Measurements from ENCODE around the gene TMEM116.
"Not testable (repeated sequence)": the region's sequence is repeated elsewhere in the genome, so short reads cannot be mapped to it uniquely, and the experiment has no call there.

TMEM116 gene

DNA sequence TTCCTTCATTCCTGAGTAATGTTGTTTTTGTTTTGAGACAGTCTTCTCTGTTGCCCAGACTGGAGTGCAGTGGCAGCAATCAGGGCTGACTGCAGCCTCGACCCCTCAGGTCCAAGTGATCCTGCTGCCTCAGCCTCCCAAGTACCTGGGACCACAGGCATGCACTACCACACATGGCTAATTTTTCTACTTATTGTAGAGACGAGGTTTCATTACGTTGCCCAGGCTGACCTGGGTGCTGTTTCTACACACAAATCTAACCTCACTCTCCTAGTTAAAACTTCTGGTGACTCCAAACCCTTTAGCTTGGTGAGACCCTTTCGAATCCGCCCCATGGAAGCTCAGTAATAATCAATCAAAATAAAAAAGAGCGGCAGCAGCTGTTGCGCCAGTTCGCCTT is 1.3 kb downstream of the TMEM116 start:
- TF ChIP-seq EZH2phosphoT487 (IDR thresholded peaks at IDR 0.05; ENCODE audit: low read depth): no peak
- TF ChIP-seq, protein P1, sequence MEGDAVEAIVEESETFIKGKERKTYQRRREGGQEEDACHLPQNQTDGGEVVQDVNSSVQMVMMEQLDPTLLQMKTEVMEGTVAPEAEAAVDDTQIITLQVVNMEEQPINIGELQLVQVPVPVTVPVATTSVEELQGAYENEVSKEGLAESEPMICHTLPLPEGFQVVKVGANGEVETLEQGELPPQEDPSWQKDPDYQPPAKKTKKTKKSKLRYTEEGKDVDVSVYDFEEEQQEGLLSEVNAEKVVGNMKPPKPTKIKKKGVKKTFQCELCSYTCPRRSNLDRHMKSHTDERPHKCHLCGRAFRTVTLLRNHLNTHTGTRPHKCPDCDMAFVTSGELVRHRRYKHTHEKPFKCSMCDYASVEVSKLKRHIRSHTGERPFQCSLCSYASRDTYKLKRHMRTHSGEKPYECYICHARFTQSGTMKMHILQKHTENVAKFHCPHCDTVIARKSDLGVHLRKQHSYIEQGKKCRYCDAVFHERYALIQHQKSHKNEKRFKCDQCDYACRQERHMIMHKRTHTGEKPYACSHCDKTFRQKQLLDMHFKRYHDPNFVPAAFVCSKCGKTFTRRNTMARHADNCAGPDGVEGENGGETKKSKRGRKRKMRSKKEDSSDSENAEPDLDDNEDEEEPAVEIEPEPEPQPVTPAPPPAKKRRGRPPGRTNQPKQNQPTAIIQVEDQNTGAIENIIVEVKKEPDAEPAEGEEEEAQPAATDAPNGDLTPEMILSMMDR (IDR thresholded peaks at IDR 0.05; ENCODE audit: low read depth, low read length): no peak
- peak overlapping the region; percentile 90 for H3K4me2 ChIP-seq (ENCODE audit: low read length)
- H2AFZ ChIP-seq (ENCODE audit: low read depth, low read length): no peak overlapping the region
- no peak overlapping the region for H3K27ac ChIP-seq (ENCODE audit: low read length)
- H3K9ac ChIP-seq (ENCODE audit: low read length): peak overlapping the region; percentile 96
- H3K4me3 ChIP-seq (ENCODE audit: low read length): peak overlapping the region; percentile 86
- H3K36me3 ChIP-seq (replicated peaks; ENCODE audit: low read depth, low read length): peaks cover 39% of the 10 kb centered on the region
- H4K20me1 ChIP-seq (ENCODE audit: insufficient read depth, low read length): peaks cover 14% of the 10 kb centered on the region; the same call in 1 of the 2 replicates
- no peaks in the 10 kb centered on the region for H3K27me3 ChIP-seq (ENCODE audit: low read depth, low read length)
- H3K9me3 ChIP-seq (ENCODE audit: insufficient read depth, low read length): peaks cover 9% of the 10 kb centered on the region; the same call in 1 of the 2 replicates
- peaks cover 52% of the 10 kb centered on the region for H3K79me2 ChIP-seq (ENCODE audit: low read length)
- peaks cover 53% of the 10 kb centered on the region for H3K4me1 ChIP-seq (ENCODE audit: low read length)

DNA sequence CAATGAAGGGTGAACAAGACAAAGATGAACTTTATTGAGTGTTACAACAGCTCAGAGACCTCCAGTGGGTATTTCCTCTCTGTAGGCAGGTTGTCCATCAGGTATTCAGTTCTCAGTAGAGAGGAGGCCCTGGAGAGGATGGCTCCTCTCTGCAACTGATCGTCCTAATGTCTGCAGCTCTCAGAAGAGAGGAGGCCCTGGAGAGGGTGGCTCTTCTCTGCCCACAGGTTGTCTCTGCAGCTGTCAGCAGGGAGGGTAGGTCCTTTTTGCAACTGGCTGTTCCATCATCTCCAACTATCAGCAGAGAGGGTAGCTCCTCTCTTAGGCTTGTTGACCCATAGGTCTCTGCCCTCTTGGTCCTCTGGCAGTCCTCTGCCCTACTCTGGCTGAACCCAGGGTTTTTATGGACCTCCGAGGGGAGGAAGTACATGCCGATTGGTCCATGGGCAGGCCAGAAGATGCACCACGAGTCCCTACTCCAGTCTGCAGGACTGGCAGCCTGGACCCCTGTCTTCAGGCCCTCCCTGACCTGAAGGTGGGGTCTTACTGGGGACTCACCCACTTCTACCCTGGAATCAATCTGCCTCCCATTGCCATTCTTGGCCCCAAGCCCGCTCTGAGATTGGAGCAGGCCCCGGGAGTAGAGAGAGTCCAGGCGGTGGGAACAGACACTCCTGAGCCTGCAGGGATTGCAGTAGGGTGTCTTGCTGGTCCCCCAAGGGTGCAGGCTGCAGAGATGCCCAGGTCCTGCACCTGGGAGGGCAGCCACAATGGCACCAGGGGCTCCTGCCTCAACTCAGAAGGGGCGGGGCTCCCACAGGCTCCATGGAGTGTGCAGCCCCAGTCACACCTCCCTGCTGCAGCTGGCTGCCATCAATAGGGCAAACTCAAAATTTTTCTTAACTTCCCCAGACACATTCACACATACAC is 2.3 kb downstream of the TMEM116 start:
- TF ChIP-seq, protein P1 (IDR thresholded peaks at IDR 0.05; ENCODE audit: low read depth, low read length): no peak
- TF ChIP-seq EZH2phosphoT487 (IDR thresholded peaks at IDR 0.05; ENCODE audit: low read depth): no peak
- H3K4me1 ChIP-seq (ENCODE audit: low read length): peaks cover 62% of the 10 kb centered on the region
- H3K79me2 ChIP-seq (ENCODE audit: low read length): peaks cover 42% of the 10 kb centered on the region

DNA sequence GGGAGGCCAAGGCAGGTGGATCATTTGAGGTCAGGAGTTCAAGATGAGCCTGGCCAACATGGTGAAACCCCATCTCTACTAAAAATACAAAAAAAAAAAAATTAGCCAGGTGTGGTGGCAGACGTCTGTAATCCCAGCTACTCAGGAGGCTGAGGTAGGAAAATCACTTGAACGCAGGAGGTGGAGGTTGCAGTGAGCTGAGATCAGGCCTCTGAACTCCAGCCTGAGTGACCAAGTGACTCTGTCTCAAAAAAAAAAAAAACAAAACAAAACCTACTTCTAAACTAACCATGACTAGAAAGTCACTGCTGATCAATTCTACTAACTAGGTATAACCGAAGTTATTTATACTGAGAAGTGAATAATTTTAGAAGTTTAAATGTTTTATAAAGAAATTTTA is 3.4 kb downstream of the TMEM116 start:
- not testable (repeated sequence) for H2AFZ ChIP-seq (ENCODE audit: low read depth, low read length); H3K27me3 ChIP-seq (ENCODE audit: low read depth, low read length); H3K9me3 ChIP-seq (ENCODE audit: insufficient read depth, low read length); H3K9ac ChIP-seq (ENCODE audit: low read length); H3K4me3 ChIP-seq (ENCODE audit: low read length); H3K27ac ChIP-seq (ENCODE audit: low read length); H4K20me1 ChIP-seq (ENCODE audit: insufficient read depth, low read length)
- peaks cover 32% of the 10 kb centered on the region for H3K79me2 ChIP-seq (ENCODE audit: low read length)
- H3K4me2 ChIP-seq (ENCODE audit: low read length): 0 out of 2 replicates have a peak overlapping the region, but pooled peaks have one; percentile 53
- H3K36me3 ChIP-seq (replicated peaks; ENCODE audit: low read depth, low read length): peaks cover 26% of the 10 kb centered on the region
- H3K4me1 ChIP-seq (ENCODE audit: low read length): peaks cover 62% of the 10 kb centered on the region

More for the DNA sequence above, 2.3 kb downstream of the TMEM116 start:
- H3K36me3 ChIP-seq (replicated peaks; ENCODE audit: low read depth, low read length): peaks cover 31% of the 10 kb centered on the region
- H2AFZ ChIP-seq (ENCODE audit: low read depth, low read length): no peak overlapping the region
- H3K4me3 ChIP-seq (ENCODE audit: low read length): no peak overlapping the region
- H4K20me1 ChIP-seq (ENCODE audit: insufficient read depth, low read length): peaks cover 4% of the 10 kb centered on the region; the same call in 1 of the 2 replicates
- H3K27ac ChIP-seq (ENCODE audit: low read length): no peak overlapping the region
- peaks cover 5% of the 10 kb centered on the region; the same call in 1 of the 2 replicates for H3K9me3 ChIP-seq (ENCODE audit: insufficient read depth, low read length)
- no peaks in the 10 kb centered on the region for H3K27me3 ChIP-seq (ENCODE audit: low read depth, low read length)
- no peak overlapping the region for H3K4me2 ChIP-seq (ENCODE audit: low read length)
- no peak overlapping the region for H3K9ac ChIP-seq (ENCODE audit: low read length)

DNA sequence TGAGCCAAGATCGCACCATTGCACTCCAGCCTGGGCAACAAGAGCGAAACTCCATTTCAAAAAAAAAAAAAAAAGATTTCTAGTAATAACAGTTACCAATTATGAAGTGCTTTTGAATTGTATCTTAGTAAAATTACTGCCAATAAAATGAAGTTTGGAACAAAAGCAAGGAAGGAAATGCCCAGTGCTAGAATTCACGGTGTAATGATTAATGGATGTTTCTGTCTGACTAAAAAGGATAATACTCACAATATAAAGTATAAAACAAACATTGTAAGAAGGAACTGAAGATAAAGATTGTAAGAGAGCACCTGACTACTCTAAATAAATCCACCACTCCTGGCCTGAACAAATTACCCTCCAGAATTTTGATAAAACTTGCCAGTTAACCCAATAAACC is 4.0 kb downstream of the TMEM116 start:
- no peaks in the 10 kb centered on the region for H4K20me1 ChIP-seq (ENCODE audit: insufficient read depth, low read length)

More for the DNA sequence above, 4.0 kb downstream of the TMEM116 start:
- Histone ChIP-seq H3K9me3 (ENCODE audit: insufficient read depth, low read length) (no peaks in the 10 kb centered on the region), H3K9ac (ENCODE audit: low read length) (no peak overlapping the region), H3K36me3 (replicated peaks; ENCODE audit: low read depth, low read length) (peaks cover 24% of the 10 kb centered on the region), H3K4me2 (ENCODE audit: low read length) (peak overlapping the region; percentile 53), H3K27ac (ENCODE audit: low read length) (peak overlapping the region; percentile 33; the same call in 1 of the 2 replicates), H3K27me3 (ENCODE audit: low read depth, low read length) (no peaks in the 10 kb centered on the region), H3K4me3 (ENCODE audit: low read length) (peak overlapping the region; percentile 17), H2AFZ (ENCODE audit: low read depth, low read length) (no peak overlapping the region), H3K4me1 (ENCODE audit: low read length) (peaks cover 60% of the 10 kb centered on the region), H3K79me2 (ENCODE audit: low read length) (peaks cover 28% of the 10 kb centered on the region)
- TF ChIP-seq EZH2phosphoT487 (IDR thresholded peaks at IDR 0.05; ENCODE audit: low read depth): no peak
- TF ChIP-seq, protein P1 (IDR thresholded peaks at IDR 0.05; ENCODE audit: low read depth, low read length): no peak

Measured in OCI-LY3 (cell line).